SK-N-SH treated with all-trans-retinoic acid at 6 μM for 48 hours (cell line): ENCODE measurements around the gene HPCAL4.

Experiments used
- BACH2 ChIP-seq: fragments of 250-450 bp; sonication (Bioruptor Pico); IDR thresholded peaks from 2 replicates; pipeline ENCODE4 v1.9.0; 2021; ENCODE audit warnings: mild to moderate bottlenecking, borderline replicate concordance
- CSRNP3 ChIP-seq: fragments of 250-450 bp; sonication (Bioruptor Pico); IDR thresholded peaks from 2 replicates; pipeline ENCODE4 v1.5.1; 2021; ENCODE audit warnings: mild to moderate bottlenecking, moderate library complexity
- ISL1 ChIP-seq: fragments of 250-450 bp; sonication (Bioruptor Pico); IDR thresholded peaks from 2 replicates; pipeline ENCODE4 v2.1.2; 2022; ENCODE audit warnings: mild to moderate bottlenecking, moderate library complexity
- PATZ1 ChIP-seq: fragments of 250-450 bp; sonication (Bioruptor Pico); IDR thresholded peaks from 2 replicates; pipeline ENCODE4 v1.8.0; 2020; ENCODE audit warnings: mild to moderate bottlenecking, moderate library complexity, borderline replicate concordance
- TSHZ2 ChIP-seq: fragments of 250-450 bp; sonication (Bioruptor Pico); IDR thresholded peaks from 2 replicates; pipeline ENCODE4 v1.5.0; 2020; ENCODE audit warnings: mild to moderate bottlenecking, moderate library complexity
- ZFP3 ChIP-seq: fragments of 250-450 bp; sonication (Bioruptor Pico); IDR thresholded peaks from 2 replicates; pipeline ENCODE4 v1.5.0; 2020; ENCODE audit warnings: mild to moderate bottlenecking, moderate library complexity

GRCh38 chr1:39655578-39656268 lies 35.5 kb downstream of the HPCAL4 start:
- no peak for TF ChIP-seq ZFP3 (CRISPR knock-in tag)
- TF ChIP-seq CSRNP3 (CRISPR knock-in tag), result no peak
- no peak for TF ChIP-seq PATZ1 (CRISPR knock-in tag)
- no peak for TF ChIP-seq TSHZ2 (CRISPR knock-in tag)
- no peak for TF ChIP-seq ISL1 (CRISPR knock-in tag)
- no peak for TF ChIP-seq BACH2 (CRISPR knock-in tag)
